Right lobe of liver (tissue), 4 donors: ENCODE measurements around the gene SNX30.

Experiments
- CTCF ChIP-seq, 4 donors: fragments of 200-600 bp in 3 of 4; fragments of 450-650 bp in 1 of 4; IDR thresholded peaks; one replicate each; pipeline versions ENCODE4 v1.5.1 to v1.8.0; 2016 to 2022; ENCODE audit warnings: antibody characterized with exemption in 4 of 4, mild to moderate bottlenecking in 2 of 4
- POLR2A ChIP-seq: fragments of 450-650 bp; IDR thresholded peaks from one replicate; pipeline ENCODE4 v1.6.1; 2017; ENCODE audit warnings: antibody characterized with exemption, mild to moderate bottlenecking
- donor health status: DM: no; HTN: no; CAD: no.
- donor health status: DM: no; HTN: no; CAD: no.
- donor health status: DM: no; HTN: yes; CAD: no.

GRCh38 chr9:112848316-112849151 is 98.0 kb downstream of the SNX30 start:
- no peak for TF ChIP-seq CTCF (IDR thresholded peaks at IDR 0.05)
- no peak for TF ChIP-seq POLR2A
